ENCODE results near the gene LAIR2. TPM values are rescaled to one million over a fixed set of nuclear protein-coding genes. Genes with fewer than 3 reads are reported as not detected.

The LAIR2 gene
- total RNA-seq, 1 donor from 2014 or later = 1.7 TPM

- DNase-seq (ENCODE audit: low spot score) = no peak
Observed at GRCh38 chr19:54530866-54531265, 28.2 kb downstream of the LAIR2 start.

GRCh38 chr19:54532528-54532927, 29.9 kb downstream of the LAIR2 start:
- peak; percentile 11 for DNase-seq (ENCODE audit: low spot score)

GRCh38 chr19:54533476-54533875, 30.8 kb downstream of the LAIR2 start:
- peak; percentile 75 for DNase-seq (ENCODE audit: low spot score)

GRCh38 chr19:54534156-54534555, 31.5 kb downstream of the LAIR2 start:
- peak; percentile 62 for DNase-seq (ENCODE audit: low spot score)

- DNase-seq (ENCODE audit: low spot score) = peak; percentile 81
Observed at GRCh38 chr19:54535601-54536000, 33.0 kb downstream of the LAIR2 start.

- DNase-seq (ENCODE audit: low spot score) = peak; percentile 82
Observed at GRCh38 chr19:54536956-54537355, 34.3 kb downstream of the LAIR2 start.

- DNase-seq (ENCODE audit: low spot score) = no peak
Observed at GRCh38 chr19:54541712-54542111, 39.1 kb downstream of the LAIR2 start.

GRCh38 chr19:54548806-54549205, 46.2 kb downstream of the LAIR2 start:
- peak; percentile 62 for DNase-seq (ENCODE audit: low spot score)

GRCh38 chr19:54549224-54549623, 46.6 kb downstream of the LAIR2 start:
- DNase-seq (ENCODE audit: low spot score) = peak; percentile 41

GRCh38 chr19:54551293-54551692, 48.7 kb downstream of the LAIR2 start:
- DNase-seq (ENCODE audit: low spot score) = no peak

- DNase-seq (ENCODE audit: low spot score) = peak; percentile 88
Observed at GRCh38 chr19:54551950-54552912, 49.6 kb downstream of the LAIR2 start.

- no peak for DNase-seq (ENCODE audit: low spot score)
Observed at GRCh38 chr19:54552913-54553310, 50.3 kb downstream of the LAIR2 start.

GRCh38 chr19:54554006-54554405, 51.4 kb downstream of the LAIR2 start:
- peak; percentile 53 for DNase-seq (ENCODE audit: low spot score)

GRCh38 chr19:54554896-54555295, 52.3 kb downstream of the LAIR2 start:
- DNase-seq (ENCODE audit: low spot score) = peak; percentile 71

- no peak for DNase-seq (ENCODE audit: low spot score)
Observed at GRCh38 chr19:54556194-54556593, 53.6 kb downstream of the LAIR2 start.

- DNase-seq (ENCODE audit: low spot score) = no peak
Observed at GRCh38 chr19:54558339-54558738, 55.7 kb downstream of the LAIR2 start.

Other genes starting within 250 kb of the LAIR2 start
- gene LILRB5, start 245.6 kb upstream of the LAIR2 start, total RNA-seq = 69.4 TPM
- gene LILRB2, start 221.7 kb upstream of the LAIR2 start, total RNA-seq = 14.4 TPM
- 23.0 TPM for gene LILRA5, start 189.7 kb upstream of the LAIR2 start, total RNA-seq
- gene LILRA4, start 163.7 kb upstream of the LAIR2 start, total RNA-seq = 1.0 TPM
- 63.8 TPM for gene LAIR1, start 137.9 kb upstream of the LAIR2 start, total RNA-seq
- not detected for gene TTYH1, start 87.4 kb upstream of the LAIR2 start, total RNA-seq
- gene LENG8, start 53.6 kb upstream of the LAIR2 start, total RNA-seq = 141 TPM
- 8.3 TPM for gene LENG9, start 39.1 kb upstream of the LAIR2 start, total RNA-seq
- 38.1 TPM for gene CDC42EP5, start 29.5 kb upstream of the LAIR2 start, total RNA-seq
- gene LILRA2, start 71.0 kb downstream of the LAIR2 start, total RNA-seq = 10.0 TPM
- gene LILRA1, start 90.8 kb downstream of the LAIR2 start, total RNA-seq = 3.7 TPM
- 10.5 TPM for gene LILRB1, start 127.7 kb downstream of the LAIR2 start, total RNA-seq
- 14.2 TPM for gene LILRB4, start 160.2 kb downstream of the LAIR2 start, total RNA-seq
- not detected for gene KIR3DL3, start 221.6 kb downstream of the LAIR2 start, total RNA-seq
- gene KIR2DL3, start 235.7 kb downstream of the LAIR2 start, total RNA-seq = not detected

Data from mesenteric fat pad (tissue), 1 donor.